NCI-H524 (cell line): ENCODE results near the gene KIF5A.
"Not testable (repeated sequence)": the region's sequence is repeated elsewhere in the genome, so short reads cannot be mapped to it uniquely, and the experiment has no call there.

Experiments used
- DNase-seq, 2 experiments: peaks; one replicate each; lab custom pipeline; 2025; lab: John Stamatoyannopoulos, UW

The KIF5A gene

GRCh38 chr12:57607958-57608663 lies 58.3 kb downstream of the KIF5A start:
- DNase-seq = no peak

GRCh38 chr12:57609101-57609780 lies 59.4 kb downstream of the KIF5A start:
- no peak for DNase-seq

- DNase-seq = no peak
These were observed 60.1 kb downstream of the KIF5A start for GRCh38 chr12:57609781-57610553.

- DNase-seq = peak; percentile 36 to 63
These were observed 60.8 kb downstream of the KIF5A start for GRCh38 chr12:57610554-57611107.

GRCh38 chr12:57611108-57611826 lies 61.4 kb downstream of the KIF5A start, which contains the start of gene ARHGEF25:
Gene ARHGEF25, plus strand, starts transcription at chr12:57611435. Its CDS starts 460 bp downstream, at chr12:57611895.
- DNase-seq = peak; percentile 73 to 85

GRCh38 chr12:57611827-57612710 lies 62.2 kb downstream of the KIF5A start:
- DNase-seq = peak; percentile 85 to 92

- DNase-seq = peak; percentile 70 to 73
These were observed 63.0 kb downstream of the KIF5A start for GRCh38 chr12:57612711-57613426.

- DNase-seq = no peak
These were observed 63.7 kb downstream of the KIF5A start for GRCh38 chr12:57613427-57614109.

- peak; percentile 19 to 50 for DNase-seq
These were observed 64.5 kb downstream of the KIF5A start for GRCh38 chr12:57614178-57614947.

GRCh38 chr12:57614948-57615500 lies 65.2 kb downstream of the KIF5A start:
- no peak for DNase-seq

- DNase-seq = no peak
These were observed 65.8 kb downstream of the KIF5A start for GRCh38 chr12:57615637-57616036.

- no peak for DNase-seq
These were observed 66.7 kb downstream of the KIF5A start for GRCh38 chr12:57616383-57617101.

- no peak for DNase-seq
These were observed 68.1 kb downstream of the KIF5A start for GRCh38 chr12:57617942-57618341.

- DNase-seq = not testable (repeated sequence)
These were observed 68.6 kb downstream of the KIF5A start for GRCh38 chr12:57618431-57618830.

GRCh38 chr12:57618966-57619433 lies 69.2 kb downstream of the KIF5A start:
- no peak for DNase-seq

GRCh38 chr12:57619434-57620244 lies 69.8 kb downstream of the KIF5A start:
- DNase-seq = peak in 1 of 2 experiments; percentile 16
